Measurements from ENCODE around the gene PTH2R. TPM values are rescaled to one million over a fixed set of nuclear protein-coding genes. Genes with fewer than 3 reads are reported as not detected.
"Not testable (repeated sequence)": the region's sequence is repeated elsewhere in the genome, so short reads cannot be mapped to it uniquely, and the experiment has no call there.

PTH2R gene
- polyA plus RNA-seq, 4 donors = 31.1 to 40.0 (median 38.3) TPM

DNA sequence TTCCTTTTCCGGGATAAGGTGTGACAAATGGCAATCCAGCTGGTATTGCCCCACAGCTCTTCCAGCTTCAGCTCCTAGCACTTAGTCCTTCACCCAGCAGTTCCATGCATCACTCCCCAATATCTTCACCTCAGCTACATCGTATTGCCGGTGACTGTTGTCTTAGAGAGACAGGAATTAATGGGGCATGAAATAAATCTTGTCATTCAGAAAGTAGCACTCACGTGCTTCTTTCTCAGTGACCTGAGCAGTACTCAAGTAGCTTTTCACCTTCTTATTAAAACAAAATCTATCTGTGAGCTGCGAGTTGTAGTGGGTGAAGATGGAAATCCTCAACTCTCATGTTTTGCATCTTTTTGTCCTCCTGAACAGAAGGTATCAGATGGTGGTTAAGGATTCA, 72.8 kb downstream of the PTH2R start:
- DNase-seq (ENCODE audit: low read depth in 4 of 4, low spot score in 3 of 4) = no peak

- not testable (repeated sequence) for DNase-seq (ENCODE audit: low read depth in 4 of 4, low spot score in 3 of 4)
Measured at GRCh38 chr2:208481945-208482344, 75.4 kb downstream of the PTH2R start.

- not testable (repeated sequence) for DNase-seq (ENCODE audit: low read depth in 4 of 4, low spot score in 3 of 4)
Measured at GRCh38 chr2:208482453-208483015, 75.9 kb downstream of the PTH2R start.

- no peak for DNase-seq (ENCODE audit: low read depth in 4 of 4, low spot score in 3 of 4)
Measured at GRCh38 chr2:208485390-208485789, 78.8 kb downstream of the PTH2R start.

DNA sequence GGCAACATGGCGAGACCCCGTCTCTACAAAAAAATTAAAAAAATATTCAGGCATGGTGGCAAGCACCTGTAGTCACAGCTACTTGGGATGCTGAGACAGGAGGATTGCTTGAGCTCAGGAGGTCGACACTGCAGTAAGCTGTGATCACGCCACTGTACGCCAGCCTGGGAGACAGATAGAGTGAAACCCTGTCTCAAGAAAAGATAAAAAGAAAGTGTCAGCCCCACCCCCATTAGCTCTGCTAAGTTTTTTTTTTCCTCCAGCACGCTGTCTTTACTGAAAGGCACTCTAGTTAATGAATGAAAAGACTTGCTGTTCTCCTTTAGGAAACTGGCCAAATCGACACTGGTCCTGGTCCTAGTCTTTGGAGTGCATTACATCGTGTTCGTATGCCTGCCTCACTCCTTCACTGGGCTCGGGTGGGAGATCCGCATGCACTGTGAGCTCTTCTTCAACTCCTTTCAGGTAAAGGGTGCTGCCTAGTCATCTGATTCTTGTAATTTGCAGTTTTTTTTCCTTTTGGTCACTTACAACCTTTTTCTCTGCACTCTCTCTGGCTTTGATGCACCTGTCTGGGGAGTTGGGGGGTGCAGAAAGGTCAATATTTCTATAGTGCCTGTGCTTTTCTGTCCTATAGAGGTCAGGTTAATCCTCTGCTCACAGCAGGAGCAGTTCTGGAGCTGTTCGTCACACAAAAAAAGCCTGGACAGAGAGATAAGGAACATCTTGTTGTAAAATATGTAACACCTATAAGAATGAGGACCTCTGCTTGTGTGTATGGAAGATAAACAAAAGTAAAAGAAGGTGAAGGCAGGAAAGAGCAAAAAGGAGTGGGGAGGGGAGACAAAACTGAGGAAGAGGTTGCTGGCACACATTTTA, 82.3 kb downstream of the PTH2R start:
- no peak for DNase-seq (ENCODE audit: low read depth in 4 of 4, low spot score in 3 of 4)

DNA sequence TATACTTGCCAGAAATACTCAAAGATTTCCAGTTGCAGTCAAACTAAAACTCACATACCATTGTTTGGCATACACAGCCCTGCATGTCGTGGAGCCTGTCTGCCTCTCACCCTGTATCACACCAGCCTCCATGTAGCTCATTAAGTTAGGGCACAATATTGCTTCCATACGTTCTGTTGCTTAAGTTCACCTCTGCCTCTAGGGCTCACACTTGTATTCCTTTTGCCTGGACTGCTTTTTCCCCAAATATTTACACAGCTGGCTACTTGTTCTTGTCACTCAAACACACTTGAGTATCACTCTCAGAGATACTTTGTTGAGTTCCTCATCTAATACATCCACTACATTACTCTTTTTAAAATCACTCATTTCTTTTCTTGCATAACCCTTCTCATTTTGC, 83.1 kb downstream of the PTH2R start:
- no peak for DNase-seq (ENCODE audit: low read depth in 4 of 4, low spot score in 3 of 4)

DNA sequence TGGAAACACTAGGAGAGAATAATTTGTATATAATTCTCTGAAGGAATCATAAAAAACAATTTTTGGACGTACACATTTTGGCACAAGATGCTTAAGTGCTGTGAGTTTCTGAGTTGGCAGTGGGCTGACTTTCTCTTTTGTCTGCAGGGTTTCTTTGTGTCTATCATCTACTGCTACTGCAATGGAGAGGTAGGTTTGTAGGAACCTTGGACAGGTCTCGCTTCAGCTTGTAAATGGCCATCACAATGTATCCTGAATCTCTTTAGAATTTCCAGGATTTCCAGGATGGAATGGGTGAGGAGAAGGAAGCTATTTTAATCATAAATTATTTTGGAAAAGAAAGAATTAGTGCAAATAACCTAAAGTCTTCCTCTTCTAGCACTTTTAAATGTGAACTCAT, 83.9 kb downstream of the PTH2R start:
- no peak for DNase-seq (ENCODE audit: low read depth in 4 of 4, low spot score in 3 of 4)

DNA sequence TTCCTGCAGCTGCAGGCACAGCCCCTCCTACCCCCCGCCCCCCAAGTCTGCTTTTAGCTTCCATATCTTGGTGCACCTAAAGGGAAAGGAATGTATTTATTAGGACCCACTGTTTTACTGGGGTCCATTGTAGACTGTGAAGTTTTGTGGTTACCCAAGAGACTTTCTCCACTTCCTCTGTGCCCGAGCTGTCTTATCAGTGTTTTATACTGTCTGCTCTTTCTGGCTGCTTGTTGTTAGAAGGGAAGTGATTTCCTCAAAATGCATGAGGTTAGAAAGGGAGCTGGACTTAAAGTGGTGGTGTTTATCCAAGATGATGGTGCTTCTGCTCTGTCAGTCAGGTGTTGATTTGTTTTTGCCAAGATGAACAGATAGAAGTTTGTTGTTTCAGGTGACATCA, 85.0 kb downstream of the PTH2R start:
- no peak for DNase-seq (ENCODE audit: low read depth in 4 of 4, low spot score in 3 of 4)

DNA sequence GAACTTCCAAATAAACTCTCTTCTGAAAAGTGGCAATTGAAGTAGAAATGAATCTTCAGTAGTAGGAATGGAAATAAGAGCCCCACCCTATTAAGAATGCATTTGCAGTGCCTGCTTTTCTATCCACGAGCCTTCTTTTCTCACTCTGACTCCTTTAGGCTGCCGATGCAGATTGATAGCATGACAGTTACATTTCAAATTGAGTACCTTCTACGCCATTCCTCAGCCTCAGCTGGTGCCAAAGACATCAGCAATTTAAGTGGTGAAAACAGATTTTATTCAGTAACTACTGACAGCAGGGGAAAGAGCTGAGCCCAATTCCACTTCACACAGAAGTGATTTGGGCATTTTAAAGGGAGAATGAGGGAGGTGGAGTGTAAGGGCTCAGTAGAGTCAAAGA, 85.5 kb downstream of the PTH2R start:
- no peak for DNase-seq (ENCODE audit: low read depth in 4 of 4, low spot score in 3 of 4)

- no peak for DNase-seq (ENCODE audit: low read depth in 4 of 4, low spot score in 3 of 4)
Measured at GRCh38 chr2:208493186-208493585, 86.6 kb downstream of the PTH2R start.

DNA sequence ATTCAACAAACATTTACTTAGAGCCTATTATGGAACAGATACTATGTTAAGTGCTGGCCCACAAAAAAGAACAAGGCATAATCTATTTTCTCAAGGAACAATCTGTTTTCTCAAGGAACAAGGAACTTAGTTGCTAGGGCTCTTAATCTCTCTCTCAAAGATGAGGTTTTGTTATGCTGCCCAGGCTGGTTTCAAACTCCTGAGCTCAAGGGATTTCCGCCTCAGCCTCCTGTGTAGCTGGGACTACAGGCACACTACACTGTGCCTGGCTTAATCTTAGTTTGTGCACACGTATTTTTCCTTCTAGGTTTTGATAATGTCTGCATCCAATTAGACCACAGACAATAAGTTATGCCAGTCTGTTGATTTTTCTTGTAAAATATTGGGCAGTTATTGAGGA, 89.5 kb downstream of the PTH2R start:
- no peak for DNase-seq (ENCODE audit: low read depth in 4 of 4, low spot score in 3 of 4)

DNA sequence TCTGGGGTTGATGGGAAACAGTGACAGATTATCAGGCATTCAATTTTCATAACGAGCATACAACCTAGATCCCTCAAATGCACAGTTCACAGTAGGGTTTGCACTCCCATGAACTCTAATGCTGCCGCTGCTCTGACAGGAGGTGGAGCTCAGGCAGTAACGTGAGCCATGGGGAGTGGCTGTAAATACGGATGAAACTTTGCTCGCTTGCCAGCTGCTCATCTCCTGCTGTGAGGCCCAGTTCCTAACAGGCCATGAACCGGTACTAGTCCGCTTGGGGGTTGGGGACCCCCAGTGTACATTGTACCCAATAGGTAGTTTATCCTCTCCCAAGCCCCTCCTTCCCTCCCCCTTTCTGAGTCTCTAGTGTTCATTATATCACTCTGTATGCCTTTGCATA, 94.6 kb downstream of the PTH2R start:
- no peak for DNase-seq (ENCODE audit: low read depth in 4 of 4, low spot score in 3 of 4)

DNA sequence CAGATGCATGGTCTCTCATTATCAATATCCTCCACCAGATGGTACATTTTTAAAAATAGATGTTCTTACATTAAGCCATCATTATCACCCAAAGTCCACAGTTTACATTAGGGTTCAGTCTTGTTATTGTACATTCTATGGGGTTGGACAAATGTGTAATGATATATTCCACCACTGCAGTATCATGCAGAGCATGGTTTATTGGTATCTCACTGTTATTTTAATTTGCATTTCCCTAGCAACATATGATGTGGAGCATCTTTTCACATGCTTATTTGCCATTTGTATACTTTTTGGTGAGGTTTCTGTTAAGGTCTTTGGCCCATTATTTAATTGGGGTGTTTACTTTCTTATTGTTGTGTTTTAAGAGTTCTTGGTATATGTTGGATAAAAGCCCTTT, 95.7 kb downstream of the PTH2R start:
- no peak for DNase-seq (ENCODE audit: low read depth in 4 of 4, low spot score in 3 of 4)

GRCh38 chr2:208505365-208505764, 98.8 kb downstream of the PTH2R start:
- not testable (repeated sequence) for DNase-seq (ENCODE audit: low read depth in 4 of 4, low spot score in 3 of 4)

- DNase-seq (ENCODE audit: low read depth in 4 of 4, low spot score in 3 of 4) = no peak
Measured at GRCh38 chr2:208509586-208509985, 103.0 kb downstream of the PTH2R start.

- no peak for DNase-seq (ENCODE audit: low read depth in 4 of 4, low spot score in 3 of 4)
Measured at GRCh38 chr2:208511016-208511415, 104.4 kb downstream of the PTH2R start.

GRCh38 chr2:208511573-208511972, 105.0 kb downstream of the PTH2R start:
- DNase-seq (ENCODE audit: low read depth in 4 of 4, low spot score in 3 of 4) = no peak

DNA sequence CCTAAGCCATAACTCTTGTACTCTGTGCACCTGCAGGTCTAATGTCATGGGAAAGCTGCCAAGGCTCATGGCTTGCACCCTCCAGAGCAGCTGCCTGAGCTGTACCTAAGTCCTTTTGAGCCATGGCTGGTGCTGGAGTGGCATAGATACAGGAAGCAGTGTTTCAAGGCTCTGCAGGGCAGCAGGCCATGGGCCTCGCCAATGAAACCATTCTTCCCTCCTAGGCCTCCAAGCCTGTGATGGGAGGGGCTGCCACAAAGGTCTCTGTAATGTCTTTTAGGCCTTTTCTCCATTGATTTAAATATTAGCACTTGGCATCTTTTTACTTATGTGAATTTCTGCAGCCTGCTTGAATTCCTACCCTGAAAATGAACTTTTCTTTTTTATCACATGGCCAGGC, 108.5 kb downstream of the PTH2R start:
- no peak for DNase-seq (ENCODE audit: low read depth in 4 of 4, low spot score in 3 of 4)

- not testable (repeated sequence) for DNase-seq (ENCODE audit: low read depth in 4 of 4, low spot score in 3 of 4)
Measured at GRCh38 chr2:208523069-208523468, 116.5 kb downstream of the PTH2R start.

GRCh38 chr2:208525165-208525564, 118.6 kb downstream of the PTH2R start:
- DNase-seq (ENCODE audit: low read depth in 4 of 4, low spot score in 3 of 4) = not testable (repeated sequence)

DNA sequence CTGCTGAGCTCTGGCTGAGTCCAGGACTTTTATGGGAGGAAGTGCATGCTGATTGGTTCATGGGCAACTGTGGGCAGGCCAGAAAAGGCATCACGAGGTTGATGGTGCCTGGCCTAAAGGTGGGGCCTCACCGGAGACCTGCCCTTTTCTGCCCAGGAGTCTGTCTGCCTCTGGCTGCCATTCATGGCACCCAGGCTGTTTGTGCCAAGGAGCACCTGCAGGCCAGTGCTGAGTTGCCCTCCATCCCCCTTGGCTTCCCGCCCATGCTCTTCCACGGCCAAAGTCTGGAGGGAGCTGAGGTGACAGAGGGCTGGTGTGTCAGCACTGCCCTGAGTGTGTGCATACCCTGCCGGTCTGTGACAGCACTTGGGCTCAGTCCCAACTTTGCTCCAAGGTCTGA, 123.2 kb downstream of the PTH2R start:
- no peak for DNase-seq (ENCODE audit: low read depth in 4 of 4, low spot score in 3 of 4)

DNA sequence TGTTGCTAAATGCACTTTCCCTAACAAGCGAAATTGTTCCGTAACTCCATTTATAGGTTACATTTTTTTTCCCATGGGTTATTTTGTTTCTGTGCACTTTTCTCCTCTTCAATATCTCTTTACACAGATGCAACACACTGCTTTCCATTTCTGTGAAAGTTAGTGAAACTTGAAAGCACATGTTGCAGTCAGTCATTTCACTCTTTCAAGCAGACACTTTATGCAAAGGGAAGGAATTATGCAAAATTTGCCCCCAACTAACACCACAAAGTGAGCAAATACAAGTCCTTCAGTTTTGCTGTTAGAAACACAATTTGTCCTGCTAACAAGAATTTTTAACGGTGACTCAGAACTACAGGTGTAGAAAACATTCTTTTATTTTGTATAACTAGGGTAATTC, 124.8 kb downstream of the PTH2R start:
- no peak for DNase-seq (ENCODE audit: low read depth in 4 of 4, low spot score in 3 of 4)
